Ramos (cell line): Measurements from ENCODE around the gene PTPRE.

Source experiments
- in situ Hi-C: fragments of 300-500 bp; cut with MboI; formaldehyde crosslinking; loops from one replicate; pipeline ENCODE4 v1.14.3; 2022; ENCODE audit warnings: low sequenced_read_pairs; ENCODE audit not compliant: unreplicated experiment

The PTPRE gene

DNA sequence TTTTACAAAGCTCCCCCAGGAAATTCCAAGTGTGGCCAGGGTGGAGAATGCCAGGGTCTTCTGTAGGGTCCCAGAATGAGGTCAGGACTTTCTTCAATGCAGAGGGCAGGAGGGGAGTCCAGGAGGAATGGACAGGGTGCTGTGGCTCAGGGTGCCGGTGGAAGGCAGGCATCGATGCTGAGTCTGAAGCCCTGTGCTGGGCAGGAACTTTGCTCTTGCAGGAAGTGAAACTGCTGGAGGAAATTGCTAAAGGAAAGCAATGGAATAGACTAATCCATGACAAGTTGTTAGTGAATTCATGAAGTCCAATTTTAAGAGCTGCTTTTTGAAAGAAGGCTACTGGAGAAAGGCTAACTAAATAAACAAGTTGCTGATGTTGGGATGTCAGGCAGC lies 14.8 kb downstream of the PTPRE start:
- in situ Hi-C loops, result no loop called here

DNA sequence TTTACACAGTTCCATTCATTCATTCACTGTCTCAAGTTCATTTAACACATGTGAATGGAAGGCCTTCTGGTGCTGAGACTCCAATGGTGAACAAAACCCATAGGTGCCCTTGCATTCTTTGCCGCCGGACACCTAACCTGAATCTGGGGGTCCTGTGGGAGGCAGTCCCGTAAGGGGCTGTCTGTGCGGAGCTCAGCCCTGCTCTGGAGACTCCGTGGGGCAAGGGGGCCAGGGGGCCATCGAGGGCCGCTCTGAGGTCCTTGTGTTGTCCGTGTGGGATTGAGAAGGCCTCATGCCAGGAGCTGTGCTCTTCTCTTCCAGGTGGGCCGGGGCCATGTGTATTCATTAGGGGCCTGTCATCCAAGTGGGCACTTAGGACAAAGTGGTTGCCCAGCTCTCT lies 15.3 kb downstream of the PTPRE start:
- in situ Hi-C loops, result no loop called here

DNA sequence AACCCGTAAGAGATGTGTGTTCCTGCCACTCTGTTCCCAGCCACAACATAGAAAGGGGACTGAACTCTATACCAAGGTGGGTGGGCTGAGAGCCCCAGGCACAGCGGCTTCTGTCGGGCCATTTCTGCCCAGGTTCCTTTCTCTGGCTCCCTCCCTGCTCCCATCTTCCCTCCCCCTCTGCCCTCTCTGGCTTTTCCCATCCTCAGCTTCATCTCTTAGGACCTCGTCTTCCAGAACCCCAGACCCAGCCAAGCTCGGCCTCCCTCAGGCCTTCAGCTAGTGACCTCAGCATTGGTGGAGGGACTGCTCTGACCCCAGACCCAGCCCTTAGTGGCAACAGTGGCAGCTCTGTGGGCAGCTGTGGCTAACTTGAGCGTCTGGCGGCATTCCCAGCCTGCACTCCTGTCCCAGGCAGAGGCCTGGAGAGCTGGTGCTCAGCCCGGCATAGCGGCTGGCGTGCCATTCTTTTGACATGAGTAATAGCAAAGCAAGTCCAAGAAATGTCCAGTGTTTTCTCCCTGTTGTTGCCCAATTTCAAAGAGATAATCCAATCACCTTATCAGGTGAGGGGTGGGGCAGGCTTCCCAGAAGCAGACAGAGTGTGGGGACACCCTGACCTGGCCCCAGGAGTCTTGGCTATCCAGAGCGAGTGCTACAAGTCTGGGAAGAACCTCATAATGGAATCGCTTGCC lies 15.9 kb downstream of the PTPRE start:
- in situ Hi-C loops, result no loop called here

DNA sequence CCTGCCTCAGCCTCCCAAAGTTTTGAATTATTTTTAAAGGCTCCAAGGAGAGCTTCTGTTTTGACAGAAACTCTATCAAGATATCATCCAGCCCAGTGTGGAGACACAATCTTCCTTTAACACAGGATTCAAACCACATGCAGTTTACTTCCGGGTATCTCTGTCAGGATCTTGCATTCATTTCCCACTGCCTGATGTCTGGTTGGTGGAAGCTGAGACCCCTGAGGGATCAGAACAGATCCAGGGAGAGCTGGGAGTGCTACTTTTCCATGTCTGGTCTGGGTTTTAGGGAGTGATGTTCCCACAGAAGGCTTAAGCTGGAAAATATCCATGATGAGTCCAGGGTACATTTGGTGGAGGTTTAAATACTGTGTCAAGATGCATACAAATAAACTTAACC lies 16.7 kb downstream of the PTPRE start:
- in situ Hi-C loops, result no loop called here

DNA sequence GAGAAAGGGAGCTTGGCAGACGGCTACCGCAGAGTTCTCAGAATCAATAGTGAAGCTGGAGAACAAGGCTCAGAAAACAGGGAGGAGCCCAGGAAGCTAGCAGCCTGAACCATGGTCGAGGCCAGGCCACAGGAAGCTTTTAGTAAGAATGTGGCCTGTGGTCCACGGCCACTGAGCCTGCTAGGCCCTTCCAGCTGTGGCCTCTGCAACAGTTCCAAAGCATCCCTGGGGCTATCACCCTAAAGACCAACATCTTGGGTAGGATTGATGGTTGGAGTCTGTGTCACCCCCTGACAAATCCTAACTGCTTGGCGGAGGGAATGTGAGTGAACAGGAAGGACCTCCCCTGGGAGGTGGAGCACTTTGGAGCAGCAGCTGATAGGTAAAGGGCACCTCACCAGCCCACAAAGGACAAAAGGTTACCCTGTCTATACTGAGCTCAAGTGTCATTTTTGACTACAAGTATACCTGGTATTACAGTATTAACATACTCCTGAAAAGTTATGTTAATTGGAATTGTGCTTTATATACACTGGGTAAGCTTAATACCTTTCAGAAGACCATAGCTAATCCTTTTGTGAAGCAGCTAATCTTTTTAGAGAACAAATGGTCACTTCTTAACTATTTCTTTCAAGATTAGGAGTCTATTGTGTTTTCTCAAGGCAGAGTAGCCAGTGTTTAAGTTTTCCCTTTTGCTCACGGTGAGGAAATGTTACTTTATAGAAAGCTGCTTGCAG lies 18.7 kb downstream of the PTPRE start:
- in situ Hi-C loops, result no loop called here

DNA sequence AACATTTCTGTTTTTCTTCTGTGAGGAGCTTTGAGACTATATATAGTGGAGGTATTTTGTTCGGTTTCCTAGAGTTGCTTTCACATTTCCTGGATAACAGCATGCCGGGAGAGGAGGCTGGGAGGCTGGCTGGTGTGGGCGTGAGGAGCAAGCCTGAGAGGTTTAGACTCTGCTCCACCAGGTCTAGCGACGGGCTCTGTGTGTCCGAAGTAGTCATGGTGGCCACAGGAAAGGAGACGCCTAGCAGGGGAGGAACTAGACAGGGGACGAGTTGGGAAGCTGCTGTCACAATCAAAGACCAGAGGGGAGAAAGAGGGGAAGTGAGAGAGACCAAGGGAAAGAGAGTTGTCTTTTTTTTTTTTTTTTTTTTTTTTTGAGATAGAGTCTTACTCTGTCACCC lies 19.6 kb downstream of the PTPRE start:
- in situ Hi-C loops, result no loop called here

DNA sequence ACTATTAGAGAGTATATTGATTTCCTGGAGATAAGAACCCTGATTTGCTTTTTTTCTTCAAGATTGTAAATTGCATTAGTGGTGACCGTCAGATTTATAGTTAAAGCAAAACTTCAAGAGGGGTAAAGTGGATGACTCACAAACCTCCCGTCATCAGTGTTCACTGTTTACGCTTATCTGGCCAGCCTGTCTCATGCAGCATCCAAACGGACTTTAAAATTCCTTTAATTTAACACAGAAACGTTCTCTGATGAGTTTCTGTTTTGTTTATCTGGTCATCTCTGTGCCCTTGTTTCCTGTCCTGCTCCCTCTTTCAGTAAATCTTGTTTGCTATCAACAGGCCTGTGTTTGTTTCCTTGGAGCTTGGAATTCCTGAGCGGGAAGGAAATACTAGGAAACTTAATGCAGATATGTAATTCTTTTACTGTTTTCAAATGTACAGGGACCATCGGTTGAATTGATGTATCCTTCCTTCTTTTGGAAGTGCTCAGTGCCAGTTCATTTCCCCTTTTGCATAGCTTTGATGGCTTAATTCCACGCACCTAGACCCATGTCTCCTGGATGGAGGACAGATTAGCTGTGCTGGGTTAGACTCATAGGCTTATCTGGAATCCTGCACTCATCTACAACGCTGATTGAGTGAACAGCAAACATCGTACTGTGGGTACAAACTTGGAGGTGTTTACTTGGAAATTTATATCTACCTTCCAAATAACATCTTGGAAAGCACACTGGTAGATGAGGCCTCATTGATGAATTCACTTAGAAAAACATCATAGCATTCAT lies 21.3 kb downstream of the PTPRE start:
- in situ Hi-C loops, result no loop called here

DNA sequence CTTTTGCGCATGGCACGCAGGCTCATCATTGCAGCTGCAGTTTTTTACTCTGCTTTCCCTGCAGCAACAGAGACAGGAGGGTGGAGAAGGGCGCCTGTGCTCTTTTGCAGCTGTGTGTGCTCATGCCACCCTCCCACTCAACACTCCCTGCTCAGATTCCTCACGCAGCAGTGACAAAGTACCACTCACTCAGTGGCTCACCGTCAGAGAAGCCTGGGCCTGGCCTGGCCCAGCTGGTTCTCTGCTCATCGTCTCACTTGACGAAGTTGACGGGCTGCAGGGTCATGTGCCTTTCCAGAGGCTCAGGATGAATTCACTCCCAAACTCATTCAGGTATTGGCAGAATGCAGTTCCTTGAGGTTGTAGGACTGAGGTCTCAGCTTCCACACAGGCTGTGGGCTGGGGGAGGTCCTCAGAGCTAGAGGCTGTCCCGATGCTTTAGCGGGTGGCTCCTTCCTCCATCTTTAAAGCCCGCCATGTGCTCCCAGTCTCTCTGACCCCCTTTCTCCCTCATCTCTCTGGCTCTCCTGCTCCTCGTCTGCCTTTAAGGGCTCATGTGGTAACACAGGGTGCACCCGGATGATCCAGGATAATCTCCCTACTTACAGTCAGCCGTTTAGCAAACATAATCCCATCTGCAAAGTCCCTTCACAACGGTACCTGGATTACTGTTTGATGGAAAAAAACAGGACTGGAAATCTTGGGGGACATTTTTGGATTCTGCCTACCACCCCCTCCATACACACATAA lies 25.8 kb downstream of the PTPRE start:
- in situ Hi-C loops, result no loop called here

DNA sequence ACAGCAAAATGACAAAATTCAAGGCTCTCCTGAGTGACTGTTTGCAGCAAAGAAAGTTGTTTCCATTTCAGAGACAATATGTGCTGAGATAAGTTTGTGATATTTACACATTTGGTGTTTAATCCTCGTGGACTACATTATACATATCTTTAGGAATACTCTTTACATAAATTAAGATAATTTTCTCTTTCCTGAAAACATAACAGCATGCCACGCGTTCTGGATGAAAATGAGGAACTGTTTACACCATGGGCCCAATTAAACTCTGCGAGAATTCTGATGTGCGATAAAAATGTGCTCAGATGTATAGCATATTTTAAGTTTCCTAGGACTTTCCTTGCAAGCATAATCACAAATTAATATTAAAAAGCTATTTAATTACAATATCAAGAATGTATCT lies 26.4 kb downstream of the PTPRE start:
- in situ Hi-C loops, result no loop called here

DNA sequence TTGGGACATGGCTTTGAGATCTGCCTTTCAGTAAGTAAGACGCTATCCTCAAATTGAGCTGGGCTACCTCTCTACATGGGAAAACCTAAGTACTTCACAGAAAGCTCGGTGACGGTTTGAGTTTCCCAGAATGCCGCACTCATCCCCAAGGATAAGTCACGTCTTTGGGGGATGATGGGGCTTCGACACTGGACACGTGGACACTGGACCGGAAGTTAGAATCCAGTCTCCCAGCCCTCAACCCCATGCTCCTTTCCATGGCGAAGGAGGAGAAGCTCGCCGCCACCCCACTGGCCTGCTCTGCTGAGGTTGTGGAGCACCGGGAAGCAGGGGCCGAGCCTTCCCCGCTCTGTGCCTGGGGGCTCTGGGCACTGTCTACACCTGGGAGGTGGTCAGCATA lies 27.5 kb downstream of the PTPRE start:
- in situ Hi-C loops, result no loop called here

DNA sequence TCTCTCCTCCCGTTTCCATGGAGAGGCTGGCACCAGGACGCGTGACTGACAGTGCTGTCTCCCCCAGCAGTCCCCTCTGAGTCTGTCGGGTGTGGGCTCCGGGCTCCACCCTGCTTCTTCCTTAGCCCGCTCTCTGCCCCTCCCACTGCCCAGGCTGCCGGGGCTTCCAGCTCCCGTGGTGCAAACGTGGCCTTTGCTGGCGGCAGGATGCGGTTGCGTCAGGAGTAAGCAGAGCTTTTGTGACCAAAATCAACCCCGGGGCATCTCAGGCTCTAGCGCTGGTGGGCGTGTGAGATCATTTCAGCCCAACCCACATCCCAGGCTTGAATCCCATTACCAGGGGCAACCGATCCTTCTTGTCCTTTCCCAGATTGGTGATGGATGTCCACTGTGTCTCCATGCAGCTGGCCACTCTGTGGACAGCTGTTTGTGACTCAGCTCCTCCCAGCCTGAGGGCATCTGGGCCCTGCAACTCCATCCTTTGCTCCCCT lies 28.2 kb downstream of the PTPRE start:
- in situ Hi-C loops, result no loop called here

DNA sequence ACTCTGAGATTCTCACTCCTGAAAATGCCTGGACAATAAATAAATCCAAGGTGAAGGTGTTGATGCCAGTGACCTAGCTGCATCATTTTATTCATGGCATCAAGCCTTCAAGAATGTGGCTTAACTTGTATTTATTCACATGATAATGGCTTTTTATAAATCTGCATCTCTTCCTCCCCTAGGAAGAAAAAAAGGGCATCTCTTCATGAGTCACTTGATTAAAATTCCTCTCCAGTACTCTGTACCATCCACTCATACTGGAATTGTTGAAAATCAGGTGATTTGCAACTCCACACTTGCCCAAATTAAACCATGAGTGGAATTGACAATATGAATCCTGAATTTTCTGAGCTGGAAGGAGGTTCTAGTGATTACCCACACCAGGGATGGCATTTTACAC lies 30.2 kb downstream of the PTPRE start:
- in situ Hi-C loops, result no loop called here

DNA sequence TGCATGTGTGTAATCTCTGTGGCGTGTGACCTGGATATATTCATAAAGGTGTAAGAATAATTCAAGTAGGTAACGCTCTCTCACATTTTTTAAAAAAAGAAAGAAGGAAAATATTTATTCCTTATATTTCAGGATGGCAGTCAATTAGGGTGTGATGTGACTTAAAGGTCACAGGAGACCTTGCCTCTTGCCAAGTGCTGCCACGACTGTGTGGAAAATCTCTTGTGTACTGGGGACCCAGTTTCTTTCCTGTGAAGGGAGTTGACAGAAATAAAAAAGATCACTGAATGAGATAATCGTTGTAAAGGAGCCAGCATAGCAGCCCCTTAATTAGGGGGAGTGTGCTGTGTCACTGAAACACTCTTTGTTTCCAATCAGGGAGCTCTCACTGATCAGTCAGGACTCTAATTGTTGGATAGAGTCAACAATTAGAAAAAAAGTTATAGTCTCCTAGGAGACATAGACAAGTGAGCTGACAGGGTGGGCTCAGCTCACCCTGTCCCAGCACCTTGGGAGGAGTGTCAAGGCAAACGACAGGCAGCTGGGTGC lies 31.1 kb downstream of the PTPRE start:
- in situ Hi-C loops, result no loop called here

DNA sequence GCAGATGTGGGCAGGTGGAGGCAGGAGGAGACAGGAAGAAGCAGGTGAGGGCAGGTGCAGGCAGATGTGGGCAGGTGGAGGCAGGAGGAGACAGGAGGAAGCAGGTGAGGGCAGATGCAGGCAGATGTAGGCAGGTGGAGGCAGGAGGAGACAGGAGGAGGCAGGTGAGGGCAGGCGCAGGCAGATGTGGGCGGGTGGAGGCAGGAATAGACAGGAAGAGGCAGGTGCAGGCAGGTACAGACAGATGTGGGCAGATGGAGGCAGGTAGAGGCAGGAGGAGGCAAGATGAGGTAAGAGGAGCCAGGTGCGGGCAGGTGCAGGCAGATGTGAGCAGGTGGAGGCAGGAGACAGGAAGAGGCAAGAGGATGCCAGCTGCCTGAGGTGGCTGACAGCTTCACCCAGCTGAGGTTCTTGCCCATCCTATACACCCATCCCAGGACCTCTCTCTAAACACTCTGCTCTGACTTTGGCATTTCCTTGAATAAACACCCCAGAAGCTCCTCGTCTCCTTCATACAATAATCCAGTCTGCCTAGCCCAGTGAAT lies 33.0 kb downstream of the PTPRE start:
- in situ Hi-C loops, result no loop called here

DNA sequence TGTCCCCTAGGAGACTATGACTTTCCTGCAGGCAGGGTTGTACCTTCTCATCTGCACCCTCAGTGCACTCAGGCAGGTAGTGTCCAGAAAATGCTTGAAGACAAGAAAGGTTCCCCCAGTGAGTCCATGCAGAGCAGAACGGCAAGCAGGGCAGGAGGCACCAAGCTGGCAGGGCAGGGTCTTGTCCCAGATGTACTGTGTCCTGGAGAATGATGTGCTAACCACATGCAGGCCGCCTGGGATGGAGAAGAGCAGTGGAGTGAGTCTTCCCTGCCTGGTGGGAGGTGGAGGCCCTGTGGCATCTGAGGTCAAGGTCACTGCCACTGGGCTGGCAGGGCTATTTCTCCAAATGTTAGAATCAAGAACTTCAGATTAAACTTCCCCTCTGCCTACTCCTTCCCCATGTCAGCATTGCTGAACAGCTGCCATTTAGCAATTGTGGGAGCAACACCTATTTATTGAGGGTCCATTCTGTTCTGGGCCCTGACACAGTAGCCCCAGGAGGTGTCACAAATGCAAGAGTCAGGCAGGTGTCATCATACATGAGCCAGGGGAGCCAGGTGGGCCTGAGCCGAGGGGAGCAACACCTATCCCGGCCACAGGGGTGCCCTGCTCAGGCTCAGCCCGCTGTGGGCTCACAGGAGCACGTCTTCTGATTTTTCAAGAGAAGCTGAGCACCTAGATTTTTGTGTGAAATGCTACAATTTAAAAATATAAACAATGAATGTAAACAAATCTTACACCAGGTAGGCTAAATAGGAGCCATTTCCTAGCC lies 34.1 kb downstream of the PTPRE start:
- in situ Hi-C loops, result no loop called here

DNA sequence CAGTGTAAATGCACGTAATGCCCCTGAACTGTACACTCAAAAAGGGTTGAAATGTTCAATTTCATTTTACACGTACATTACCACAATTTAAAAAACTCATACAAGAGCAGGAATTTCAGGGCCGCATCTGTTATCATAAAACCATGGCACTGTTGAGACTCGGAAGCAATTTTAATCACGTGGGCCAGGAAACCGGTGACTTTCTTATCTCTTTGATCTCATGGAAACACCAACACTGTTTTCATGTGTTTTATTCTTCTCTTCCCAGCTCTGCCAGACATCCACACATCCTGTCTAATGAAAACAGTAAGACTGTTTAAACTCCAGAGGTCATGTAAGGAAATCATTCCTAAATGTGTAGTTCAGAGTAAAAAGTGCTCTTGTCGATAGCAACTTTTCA lies 35.9 kb downstream of the PTPRE start:
- in situ Hi-C loops, result no loop called here

DNA sequence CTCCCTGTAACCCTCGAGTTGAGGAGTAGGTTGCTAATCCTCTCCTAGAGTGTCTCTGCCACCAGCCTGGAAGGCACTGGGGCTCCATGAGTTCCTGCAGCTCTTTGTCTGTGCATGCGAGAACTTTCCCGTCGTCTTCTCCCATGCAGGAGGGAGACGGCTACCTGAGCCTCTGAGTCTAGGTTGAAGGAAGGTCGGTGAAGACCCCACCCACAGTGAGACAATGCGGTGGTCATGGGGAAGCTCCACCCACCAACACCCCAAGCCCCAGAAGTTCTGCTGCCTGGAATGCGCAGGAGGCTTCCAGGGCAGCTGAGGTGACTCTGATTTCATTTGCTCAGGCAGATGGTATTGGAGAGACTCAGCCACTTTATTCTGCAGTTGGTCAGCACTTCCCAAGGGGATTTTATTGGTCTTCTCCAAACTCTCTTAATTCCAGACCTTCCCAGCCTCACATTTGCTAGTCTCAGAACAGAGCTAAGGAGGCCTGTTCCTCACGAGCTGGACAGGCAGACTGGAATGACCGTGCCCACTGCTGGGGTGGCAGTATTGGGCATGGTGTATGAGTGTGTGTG lies 36.5 kb downstream of the PTPRE start:
- in situ Hi-C loops, result no loop called here

DNA sequence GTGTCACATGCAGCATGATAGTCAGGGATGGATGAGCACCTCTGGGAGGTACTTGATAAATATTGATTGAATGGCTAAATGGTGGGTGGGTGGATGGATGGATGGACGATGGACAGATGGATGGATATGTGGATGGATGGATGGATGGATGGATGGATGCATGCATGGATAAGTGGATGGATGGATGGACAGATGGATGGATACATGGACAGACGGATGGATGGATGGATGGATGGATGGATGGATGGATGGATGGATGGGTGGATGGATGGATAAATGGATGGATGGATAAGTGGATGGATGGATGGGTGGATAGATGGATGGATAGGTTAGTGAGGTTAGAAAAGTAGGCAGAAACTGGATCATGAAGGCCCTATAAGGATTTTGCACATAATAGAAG lies 37.4 kb downstream of the PTPRE start:
- in situ Hi-C loops, result no loop called here

DNA sequence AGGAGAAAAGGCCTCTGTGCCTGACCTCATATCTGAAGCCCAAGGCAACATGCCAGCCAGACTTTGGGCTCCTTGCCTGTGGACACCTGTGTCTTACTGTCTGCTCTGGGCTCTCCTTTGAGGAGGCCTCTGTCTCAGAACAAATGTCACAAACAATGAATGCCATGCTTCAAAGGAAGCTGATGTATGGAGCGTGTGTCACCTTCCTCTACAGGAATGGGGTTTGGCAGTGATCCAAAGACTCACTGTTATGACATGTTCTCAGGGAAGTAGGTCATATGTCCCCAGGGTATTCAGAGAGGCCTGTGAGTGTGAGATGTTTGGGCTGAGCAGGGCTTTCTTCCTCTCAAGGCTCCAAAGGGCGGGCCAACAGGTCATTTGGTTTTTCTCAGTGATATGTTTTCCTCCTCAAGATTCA lies 38.4 kb downstream of the PTPRE start:
- in situ Hi-C loops, result no loop called here
